Effector CD4-positive, alpha-beta T cell (primary cell): ENCODE data around the gene METTL6.

Experiments
- DNase-seq: peaks from one replicate; pipeline ENCODE4 v3.0.0-alpha.2; 2020

Gene METTL6

DNA sequence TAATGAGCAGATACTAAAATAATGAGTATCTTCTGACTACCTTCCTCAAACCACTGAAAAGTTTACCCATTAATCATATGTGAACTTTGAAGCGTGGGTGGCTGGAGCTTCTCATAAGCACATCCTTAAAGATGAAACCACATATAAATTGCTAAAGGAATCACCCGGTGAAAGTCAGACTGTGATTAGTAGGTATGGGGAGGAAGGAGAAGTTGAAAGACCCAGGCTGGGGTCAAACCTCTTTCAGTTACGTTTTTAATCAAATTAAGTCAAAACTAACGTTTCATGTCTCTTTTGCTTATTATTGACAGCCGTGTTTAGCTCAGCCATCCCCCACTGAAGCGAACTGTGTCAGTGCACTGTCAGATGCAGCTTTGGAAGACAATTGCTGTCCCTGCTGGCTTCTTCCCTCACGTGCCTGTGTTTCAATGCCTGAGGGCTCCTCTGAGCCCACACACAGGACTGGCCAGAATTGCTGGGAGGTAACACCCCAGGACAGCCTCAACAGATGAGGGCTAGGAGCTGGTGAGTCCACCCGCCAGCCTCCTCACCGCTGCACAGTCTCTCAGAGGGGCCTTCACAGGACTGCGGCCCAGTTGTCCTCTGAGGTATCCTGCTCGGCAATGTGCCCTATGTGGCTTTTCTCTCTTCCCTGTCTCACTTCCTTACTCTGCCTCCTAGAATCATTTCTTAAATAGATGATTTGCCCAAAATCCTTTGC, 65.7 kb downstream of the METTL6 start:
- DNase-seq = no peak

DNA sequence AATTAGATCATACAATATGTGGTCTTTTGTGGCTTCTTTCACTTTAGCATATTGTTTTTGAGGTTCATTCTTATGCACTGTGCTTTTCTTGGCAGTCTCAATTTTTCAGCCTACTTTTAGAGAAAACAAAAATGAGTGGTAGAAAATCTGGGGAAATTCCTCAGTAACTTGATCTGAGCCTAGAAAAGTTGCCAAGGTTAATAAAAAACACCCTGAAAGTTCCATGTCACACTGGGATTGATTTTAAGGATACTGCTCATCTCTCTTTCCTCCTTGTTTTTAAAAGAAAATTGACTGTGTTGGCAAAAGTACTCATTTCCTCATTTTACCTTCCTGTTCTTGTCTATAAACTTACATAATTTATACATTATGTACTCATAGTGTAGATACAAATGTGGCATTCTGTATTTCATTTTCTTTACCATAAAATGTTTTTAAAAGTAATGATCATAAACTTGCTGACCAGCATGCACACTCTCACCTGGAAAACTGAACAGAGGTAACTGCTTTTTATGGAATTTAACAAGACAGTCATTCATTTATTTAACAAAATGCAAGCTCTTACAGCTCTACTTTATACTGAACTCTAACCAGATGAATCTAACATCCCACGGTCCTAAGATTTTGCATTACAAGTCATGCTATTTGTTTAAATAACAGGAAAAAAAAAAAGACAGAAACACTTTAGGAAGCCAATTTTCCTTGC, 66.4 kb downstream of the METTL6 start:
- DNase-seq = no peak
